GM12892 (cell line): ENCODE measurements around the gene UFC1.
A peak's percentile ranks its signal among the peaks of the same experiment; 100 is the strongest.

Source experiments
- DNase-seq: peaks from one replicate; pipeline ENCODE4 v3.0.0; 2011; ENCODE audit not compliant: insufficient read length
- FAIRE-seq: peaks from 2 replicates; lab custom pipeline; 2011; peaks lifted over from hg19 to GRCh38; lab: Jason Lieb, UNC
- POLR2A ChIP-seq: IDR thresholded peaks from 2 replicates; pipeline ENCODE4 v1.6.1; 2011; ENCODE audit warnings: low read depth, low read length, control low read depth
- POLR2AphosphoS5 ChIP-seq: IDR thresholded peaks from 2 replicates; pipeline ENCODE4 v1.6.1; 2011; ENCODE audit warnings: low read depth, low read length, control low read depth
- TAF1 ChIP-seq: IDR thresholded peaks from 2 replicates; pipeline ENCODE4 v1.6.1; 2011; ENCODE audit warnings: low read depth, mild to moderate bottlenecking, control low read depth, low read length, borderline replicate concordance

UFC1 gene

GRCh38 chr1:161199506-161200139 is 45.8 kb downstream of the UFC1 start:
- no peak for FAIRE-seq
- TF ChIP-seq POLR2AphosphoS5 (no peak), POLR2A (no peak), TAF1 (no peak)
- no peak for DNase-seq

GRCh38 chr1:161200421-161200991 is 46.7 kb downstream of the UFC1 start:
- DNase-seq: no peak

GRCh38 chr1:161200992-161201835 is 47.4 kb downstream of the UFC1 start:
- TF ChIP-seq POLR2A (no peak), POLR2AphosphoS5 (no peak), TAF1 (no peak)
- no peak for FAIRE-seq
- no peak for DNase-seq

More at GRCh38 chr1:161200421-161200991, 46.7 kb downstream of the UFC1 start:
- TF ChIP-seq POLR2A: no peak
- no peak for TF ChIP-seq POLR2AphosphoS5
- TF ChIP-seq TAF1: no peak
- no peak for FAIRE-seq

GRCh38 chr1:161201836-161202712 is 48.3 kb downstream of the UFC1 start, which contains the start of gene NDUFS2:
TSS of gene NDUFS2 (plus strand) at chr1:161202367. CDS start at chr1:161202386, 19 bp downstream.
- FAIRE-seq: peak; percentile 96
- peak; percentile 93 for DNase-seq
- peak; percentile 95 for TF ChIP-seq POLR2A
- TF ChIP-seq TAF1: peak; percentile 97
- TF ChIP-seq POLR2AphosphoS5: peak; percentile 81

- DNase-seq: no peak
- TF ChIP-seq POLR2A (no peak), POLR2AphosphoS5 (no peak), TAF1 (no peak)
- no peak for FAIRE-seq
Measured at GRCh38 chr1:161206411-161207140, 52.8 kb downstream of the UFC1 start.

- TF ChIP-seq POLR2A: no peak
- TF ChIP-seq TAF1: no peak
- no peak for TF ChIP-seq POLR2AphosphoS5
- DNase-seq (no peak), FAIRE-seq (no peak)
Measured at GRCh38 chr1:161207173-161207572, 53.4 kb downstream of the UFC1 start.
